GM21723 (cell line): ENCODE results near the gene EEA1.

Source experiments
- ATAC-seq: cut with Tn5 transposase; IDR thresholded peaks from one replicate; pipeline ENCODE4 v1.9.1; 2021; ENCODE audit warnings: mild to moderate bottlenecking, moderate library complexity; ENCODE audit not compliant: unreplicated experiment

EEA1 gene

GRCh38 chr12:92722897-92723296 lies 206.2 kb downstream of the EEA1 start:
- no peak for ATAC-seq

DNA sequence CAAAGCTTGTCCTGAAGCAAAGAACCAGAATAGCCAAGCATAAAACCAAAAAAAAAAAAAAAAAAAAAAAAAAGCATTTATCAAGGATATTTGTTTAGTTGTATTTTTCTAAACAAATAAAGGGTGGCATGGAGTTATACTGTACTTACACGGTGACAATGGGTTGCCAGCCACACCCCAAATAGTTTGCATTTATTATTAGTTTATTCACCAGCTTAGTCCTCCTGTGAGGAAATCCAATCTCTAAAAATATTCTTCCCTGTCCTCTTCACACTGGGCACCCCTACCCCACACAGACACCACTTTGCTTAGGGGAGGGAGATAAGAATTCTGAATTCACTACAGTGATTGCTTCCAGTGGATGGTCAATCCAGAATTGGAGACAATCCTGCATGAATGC lies 207.4 kb downstream of the EEA1 start:
- no peak for ATAC-seq

DNA sequence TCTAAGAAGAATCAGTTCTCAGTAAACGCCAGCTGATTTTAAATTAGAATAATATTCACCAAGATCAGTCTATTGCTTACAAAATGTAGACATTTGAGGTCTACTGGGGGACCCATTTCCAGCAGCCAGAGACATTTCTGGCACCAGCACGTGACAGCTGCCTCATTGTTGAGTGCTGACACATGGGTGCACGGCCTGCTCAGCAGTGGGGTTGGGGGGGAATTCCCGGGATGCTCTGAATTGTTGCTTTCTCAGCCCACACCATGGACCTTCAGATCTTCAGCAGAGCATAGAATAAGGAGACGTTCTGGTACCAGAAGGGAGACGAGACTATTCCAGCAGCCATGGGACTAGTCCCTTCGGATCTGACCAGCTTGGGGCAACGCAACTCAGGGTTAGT lies 208.0 kb downstream of the EEA1 start:
- no peak for ATAC-seq
